Left colon (tissue), 2 donors: ENCODE results near the gene POLR1E. TPM values are rescaled to one million over a fixed set of nuclear protein-coding genes. Genes with fewer than 3 reads are reported as not detected.

ENCODE experiments used
- ATAC-seq: fragments of 200-7000 bp; cut with Tn5 transposase; one replicate; pipeline ENCODE4 v1.9.1; 2020; ENCODE audit warnings: mild to moderate bottlenecking, moderate library complexity
- DNase-seq, 2 donors: peaks; one replicate each; pipeline ENCODE4 v3.0.0-alpha.2; 2020
- intact Hi-C, 2 donors: fragments of 100-400 bp; cut with DNase I in 1 of 2; cut with micrococcal nuclease in 1 of 2; formaldehyde crosslinking; loops; one replicate each; pipeline versions ENCODE4 v1.11.2 to v1.14.0; 2022; cut with DNase I, micrococcal nuclease
- total RNA-seq, 2 donors: library from RNA; stranded (reverse); fragmentation: NEBNext Ultra II Directional; extraction: Animal tissue kit (Norgen Biotek cat#: 25700); gene quantifications; one replicate each; pipeline ENCODE4 v1.2.1, GENCODE V29; 2021
- donor health status: DM: no; HTN: no; CAD: no.
- donor health status: DM: yes; HTN: yes; CAD: no.

POLR1E gene
- total RNA-seq, 2 donors from 2014 or later, result 8.5 to 11.4 TPM

GRCh38 chr9:37520641-37521040, 34.9 kb downstream of the POLR1E start:
- intact Hi-C loops, result no loop called here
- DNase-seq (no peak), ATAC-seq (no peak)

GRCh38 chr9:37521111-37521510, 35.4 kb downstream of the POLR1E start:
- DNase-seq, result no peak
- intact Hi-C loops, result no loop called here
- no peak for ATAC-seq

GRCh38 chr9:37522971-37523370, 37.2 kb downstream of the POLR1E start:
- intact Hi-C loops, result no loop called here
- ATAC-seq (no peak), DNase-seq (no peak)

GRCh38 chr9:37523916-37524315, 38.2 kb downstream of the POLR1E start:
- intact Hi-C loops, result no loop called here
- ATAC-seq, result no peak

GRCh38 chr9:37528652-37529471, 43.1 kb downstream of the POLR1E start:
- intact Hi-C loops, result no loop called here
- DNase-seq (peak; percentile 33 to 62), ATAC-seq (no peak)

More at GRCh38 chr9:37523916-37524315, 38.2 kb downstream of the POLR1E start:
- no peak for DNase-seq

GRCh38 chr9:37531699-37532098, 46.0 kb downstream of the POLR1E start:
- no peak for DNase-seq
- intact Hi-C loops, result no loop called here
- no peak for ATAC-seq

GRCh38 chr9:37534412-37534811, 48.7 kb downstream of the POLR1E start:
- ATAC-seq (no peak), DNase-seq (no peak)
- intact Hi-C loops, result no loop called here

- DNase-seq, result no peak
- ATAC-seq, result no peak
- intact Hi-C loops, result no loop called here
These were observed 49.2 kb downstream of the POLR1E start for GRCh38 chr9:37534901-37535300.

GRCh38 chr9:37538099-37538498, 52.4 kb downstream of the POLR1E start:
- intact Hi-C loops, result no loop called here

GRCh38 chr9:37539634-37540033, 53.9 kb downstream of the POLR1E start:
- intact Hi-C loops, result no loop called here
- ATAC-seq (no peak), DNase-seq (no peak)

More at GRCh38 chr9:37538099-37538498, 52.4 kb downstream of the POLR1E start:
- DNase-seq (no peak), ATAC-seq (no peak)

- DNase-seq (peak; percentile 42 to 50), ATAC-seq (peak; percentile 97)
- intact Hi-C loops, result no loop called here
These were observed 54.9 kb downstream of the POLR1E start for GRCh38 chr9:37540634-37541033.

- intact Hi-C loops, result no loop called here
- ATAC-seq, result no peak
- no peak for DNase-seq
These were observed 55.7 kb downstream of the POLR1E start for GRCh38 chr9:37541465-37541864.

GRCh38 chr9:37542488-37542887, 56.7 kb downstream of the POLR1E start:
- no peak for ATAC-seq
- no peak for DNase-seq
- intact Hi-C loops, result no loop called here

- intact Hi-C loops, result no loop called here
- DNase-seq (no peak), ATAC-seq (no peak)
These were observed 57.1 kb downstream of the POLR1E start for GRCh38 chr9:37542895-37543294.

GRCh38 chr9:37543468-37543867, 57.7 kb downstream of the POLR1E start:
- intact Hi-C loops, result no loop called here
- DNase-seq, result no peak
- ATAC-seq, result no peak

GRCh38 chr9:37547328-37547878, 61.7 kb downstream of the POLR1E start:
- ATAC-seq (no peak), DNase-seq (no peak)
- intact Hi-C loops, result no loop called here

- no peak for ATAC-seq
- intact Hi-C loops, result no loop called here
- no peak for DNase-seq
These were observed 63.8 kb downstream of the POLR1E start for GRCh38 chr9:37549527-37549926.

GRCh38 chr9:37550781-37551180, 65.0 kb downstream of the POLR1E start:
- ATAC-seq (no peak), DNase-seq (no peak)
- intact Hi-C loops, result loop anchor here in 1 of 2 donors (10.0 kb wide), 1 partner anchor 204 kb away; the partner anchor contains the start of gene TRMT10B

GRCh38 chr9:37551468-37551867, 65.7 kb downstream of the POLR1E start:
- no peak for ATAC-seq
- no peak for DNase-seq
- intact Hi-C loops, result loop anchor here in 1 of 2 donors (10.0 kb wide), 1 partner anchor 203 kb away; the partner anchor contains the start of gene TRMT10B

GRCh38 chr9:37551888-37552287, 66.1 kb downstream of the POLR1E start:
- intact Hi-C loops, result loop anchor here in 1 of 2 donors (10.0 kb wide), 1 partner anchor 203 kb away; the partner anchor contains the start of gene TRMT10B
- ATAC-seq, result no peak
- DNase-seq, result no peak
